Measurements from ENCODE around the gene RRM1.

DNA sequence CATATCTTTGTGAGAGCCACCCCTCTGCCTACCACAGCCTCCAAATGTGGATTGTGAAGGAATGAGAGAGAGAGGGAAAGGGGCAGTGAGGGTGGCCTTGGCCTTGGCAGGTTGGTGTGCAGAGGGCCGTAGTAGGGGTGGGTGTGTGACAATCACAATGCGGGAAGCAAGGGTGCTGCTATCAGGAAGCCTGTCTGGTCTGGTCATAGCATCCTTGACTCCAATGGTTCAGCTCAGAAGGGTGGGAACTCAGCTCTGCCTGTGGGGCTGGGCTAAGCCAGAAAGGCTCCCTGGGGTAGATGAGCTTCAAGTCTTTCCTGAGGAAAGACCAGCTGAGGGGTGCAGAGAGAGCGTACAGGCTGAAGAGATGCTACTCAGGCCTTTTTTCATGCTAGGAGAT is 72.7 kb downstream of the RRM1 start:
- TF ChIP-seq, protein P1, sequence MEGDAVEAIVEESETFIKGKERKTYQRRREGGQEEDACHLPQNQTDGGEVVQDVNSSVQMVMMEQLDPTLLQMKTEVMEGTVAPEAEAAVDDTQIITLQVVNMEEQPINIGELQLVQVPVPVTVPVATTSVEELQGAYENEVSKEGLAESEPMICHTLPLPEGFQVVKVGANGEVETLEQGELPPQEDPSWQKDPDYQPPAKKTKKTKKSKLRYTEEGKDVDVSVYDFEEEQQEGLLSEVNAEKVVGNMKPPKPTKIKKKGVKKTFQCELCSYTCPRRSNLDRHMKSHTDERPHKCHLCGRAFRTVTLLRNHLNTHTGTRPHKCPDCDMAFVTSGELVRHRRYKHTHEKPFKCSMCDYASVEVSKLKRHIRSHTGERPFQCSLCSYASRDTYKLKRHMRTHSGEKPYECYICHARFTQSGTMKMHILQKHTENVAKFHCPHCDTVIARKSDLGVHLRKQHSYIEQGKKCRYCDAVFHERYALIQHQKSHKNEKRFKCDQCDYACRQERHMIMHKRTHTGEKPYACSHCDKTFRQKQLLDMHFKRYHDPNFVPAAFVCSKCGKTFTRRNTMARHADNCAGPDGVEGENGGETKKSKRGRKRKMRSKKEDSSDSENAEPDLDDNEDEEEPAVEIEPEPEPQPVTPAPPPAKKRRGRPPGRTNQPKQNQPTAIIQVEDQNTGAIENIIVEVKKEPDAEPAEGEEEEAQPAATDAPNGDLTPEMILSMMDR (IDR thresholded peaks at IDR 0.05; ENCODE audit: low read depth, low read length): no peak
- TF ChIP-seq, protein P2, sequence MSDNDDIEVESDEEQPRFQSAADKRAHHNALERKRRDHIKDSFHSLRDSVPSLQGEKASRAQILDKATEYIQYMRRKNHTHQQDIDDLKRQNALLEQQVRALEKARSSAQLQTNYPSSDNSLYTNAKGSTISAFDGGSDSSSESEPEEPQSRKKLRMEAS (IDR thresholded peaks at IDR 0.05; ENCODE audit: low read depth, low read length): no peak
- TF ChIP-seq POLR2A (IDR thresholded peaks at IDR 0.05; ENCODE audit: extremely low read depth, insufficient read length): no peak

All from NB4 (cell line).